SKM-1 (cell line): ENCODE results near the gene ADSL.
"Not testable (repeated sequence)": the region's sequence is repeated elsewhere in the genome, so short reads cannot be mapped to it uniquely, and the experiment has no call there.

Experiments used
- DNase-seq: peaks from one replicate; lab custom pipeline; 2025; ENCODE audit not compliant: unreplicated experiment; lab: John Stamatoyannopoulos, UW

ADSL gene

GRCh38 chr22:40346185-40347118 lies at the start of gene ADSL:
Gene ADSL (plus strand): TSS chr22:40346500. CDS start chr22:40346559, 59 bp downstream.
- peak; percentile 80 for DNase-seq

- DNase-seq: no peak
Observed at GRCh38 chr22:40300316-40300715, 46.0 kb upstream of the ADSL start.

GRCh38 chr22:40300884-40301672 lies 45.2 kb upstream of the ADSL start:
- no peak for DNase-seq

- no peak for DNase-seq
Observed at GRCh38 chr22:40302149-40302548, 44.2 kb upstream of the ADSL start.

- DNase-seq: no peak
Observed at GRCh38 chr22:40305625-40306024, 40.7 kb upstream of the ADSL start.

- DNase-seq: no peak
Observed at GRCh38 chr22:40308999-40309573, 37.2 kb upstream of the ADSL start.

GRCh38 chr22:40309631-40310030 lies 36.7 kb upstream of the ADSL start:
- DNase-seq: no peak

GRCh38 chr22:40310081-40310767 lies 36.1 kb upstream of the ADSL start:
- no peak for DNase-seq

GRCh38 chr22:40310768-40311120 lies 35.6 kb upstream of the ADSL start:
- no peak for DNase-seq

GRCh38 chr22:40311646-40312045 lies 34.7 kb upstream of the ADSL start:
- not testable (repeated sequence) for DNase-seq

GRCh38 chr22:40312050-40312449 lies 34.2 kb upstream of the ADSL start:
- no peak for DNase-seq

- DNase-seq: peak; percentile 42
Observed at GRCh38 chr22:40313007-40313406, 33.3 kb upstream of the ADSL start.

- DNase-seq: no peak
Observed at GRCh38 chr22:40314041-40314440, 32.3 kb upstream of the ADSL start.

- no peak for DNase-seq
Observed at GRCh38 chr22:40320687-40321086, 25.6 kb upstream of the ADSL start.

- DNase-seq: no peak
Observed at GRCh38 chr22:40322021-40322420, 24.3 kb upstream of the ADSL start.

- DNase-seq: no peak
Observed at GRCh38 chr22:40322818-40323447, 23.4 kb upstream of the ADSL start.

GRCh38 chr22:40323681-40324171 lies 22.6 kb upstream of the ADSL start:
- no peak for DNase-seq

- DNase-seq: no peak
Observed at GRCh38 chr22:40324468-40325305, 21.6 kb upstream of the ADSL start.

- DNase-seq: no peak
Observed at GRCh38 chr22:40325315-40325714, 21.0 kb upstream of the ADSL start.
